NCI-H774 (cell line): Measurements from ENCODE around the gene PCNT.
A peak's percentile ranks its signal among the peaks of the same experiment; 100 is the strongest.

ENCODE experiments used
- DNase-seq: peaks from one replicate; lab custom pipeline; 2025; lab: John Stamatoyannopoulos, UW

PCNT gene, protein sequence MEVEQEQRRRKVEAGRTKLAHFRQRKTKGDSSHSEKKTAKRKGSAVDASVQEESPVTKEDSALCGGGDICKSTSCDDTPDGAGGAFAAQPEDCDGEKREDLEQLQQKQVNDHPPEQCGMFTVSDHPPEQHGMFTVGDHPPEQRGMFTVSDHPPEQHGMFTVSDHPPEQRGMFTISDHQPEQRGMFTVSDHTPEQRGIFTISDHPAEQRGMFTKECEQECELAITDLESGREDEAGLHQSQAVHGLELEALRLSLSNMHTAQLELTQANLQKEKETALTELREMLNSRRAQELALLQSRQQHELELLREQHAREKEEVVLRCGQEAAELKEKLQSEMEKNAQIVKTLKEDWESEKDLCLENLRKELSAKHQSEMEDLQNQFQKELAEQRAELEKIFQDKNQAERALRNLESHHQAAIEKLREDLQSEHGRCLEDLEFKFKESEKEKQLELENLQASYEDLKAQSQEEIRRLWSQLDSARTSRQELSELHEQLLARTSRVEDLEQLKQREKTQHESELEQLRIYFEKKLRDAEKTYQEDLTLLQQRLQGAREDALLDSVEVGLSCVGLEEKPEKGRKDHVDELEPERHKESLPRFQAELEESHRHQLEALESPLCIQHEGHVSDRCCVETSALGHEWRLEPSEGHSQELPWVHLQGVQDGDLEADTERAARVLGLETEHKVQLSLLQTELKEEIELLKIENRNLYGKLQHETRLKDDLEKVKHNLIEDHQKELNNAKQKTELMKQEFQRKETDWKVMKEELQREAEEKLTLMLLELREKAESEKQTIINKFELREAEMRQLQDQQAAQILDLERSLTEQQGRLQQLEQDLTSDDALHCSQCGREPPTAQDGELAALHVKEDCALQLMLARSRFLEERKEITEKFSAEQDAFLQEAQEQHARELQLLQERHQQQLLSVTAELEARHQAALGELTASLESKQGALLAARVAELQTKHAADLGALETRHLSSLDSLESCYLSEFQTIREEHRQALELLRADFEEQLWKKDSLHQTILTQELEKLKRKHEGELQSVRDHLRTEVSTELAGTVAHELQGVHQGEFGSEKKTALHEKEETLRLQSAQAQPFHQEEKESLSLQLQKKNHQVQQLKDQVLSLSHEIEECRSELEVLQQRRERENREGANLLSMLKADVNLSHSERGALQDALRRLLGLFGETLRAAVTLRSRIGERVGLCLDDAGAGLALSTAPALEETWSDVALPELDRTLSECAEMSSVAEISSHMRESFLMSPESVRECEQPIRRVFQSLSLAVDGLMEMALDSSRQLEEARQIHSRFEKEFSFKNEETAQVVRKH (N-terminal part only)

DNA sequence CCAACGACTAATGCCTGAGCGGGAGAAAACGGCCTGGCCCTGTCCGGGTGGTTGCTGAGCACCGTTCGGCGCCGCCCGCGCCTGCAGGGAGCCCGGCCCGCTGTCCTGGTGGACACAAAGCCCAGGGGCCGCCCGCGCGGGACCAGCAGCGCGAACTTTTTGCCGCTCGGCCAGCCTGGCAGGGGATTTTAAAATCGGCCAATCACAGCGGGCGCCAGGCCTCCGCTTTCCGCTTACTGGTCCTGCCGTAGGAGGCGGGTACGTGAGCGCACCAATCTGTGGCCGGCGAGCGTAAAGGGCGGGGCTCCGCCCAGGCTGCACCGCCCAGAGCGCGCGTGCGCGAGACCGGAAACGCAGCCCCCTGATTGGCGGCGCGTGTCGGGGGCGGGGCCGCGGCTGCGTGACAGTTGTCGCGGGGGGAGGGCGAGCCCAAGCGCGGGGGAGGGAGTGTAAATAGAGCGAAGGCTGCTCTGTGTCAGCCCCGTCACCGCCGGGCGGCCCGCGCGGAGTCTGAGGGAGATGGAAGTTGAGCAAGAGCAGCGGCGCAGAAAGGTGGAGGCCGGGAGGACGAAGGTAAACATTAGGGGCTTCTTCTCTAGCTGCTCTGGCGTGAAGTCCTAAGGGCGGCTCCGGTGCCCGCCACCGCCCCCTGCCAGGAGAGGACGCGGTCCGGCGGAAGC, at the start of gene PCNT, which contains the start of gene C21orf58:
Gene PCNT, plus strand, starts transcription at position 447 of the 680 bp plus-strand sequence. Its CDS starts 73 bp downstream, at position 520.
Gene C21orf58, minus strand, starts transcription at position 161 of the 680 bp plus-strand sequence. CDS start 1,132 bp downstream, outside the sequence.
- DNase-seq, result peak; percentile 90

DNA sequence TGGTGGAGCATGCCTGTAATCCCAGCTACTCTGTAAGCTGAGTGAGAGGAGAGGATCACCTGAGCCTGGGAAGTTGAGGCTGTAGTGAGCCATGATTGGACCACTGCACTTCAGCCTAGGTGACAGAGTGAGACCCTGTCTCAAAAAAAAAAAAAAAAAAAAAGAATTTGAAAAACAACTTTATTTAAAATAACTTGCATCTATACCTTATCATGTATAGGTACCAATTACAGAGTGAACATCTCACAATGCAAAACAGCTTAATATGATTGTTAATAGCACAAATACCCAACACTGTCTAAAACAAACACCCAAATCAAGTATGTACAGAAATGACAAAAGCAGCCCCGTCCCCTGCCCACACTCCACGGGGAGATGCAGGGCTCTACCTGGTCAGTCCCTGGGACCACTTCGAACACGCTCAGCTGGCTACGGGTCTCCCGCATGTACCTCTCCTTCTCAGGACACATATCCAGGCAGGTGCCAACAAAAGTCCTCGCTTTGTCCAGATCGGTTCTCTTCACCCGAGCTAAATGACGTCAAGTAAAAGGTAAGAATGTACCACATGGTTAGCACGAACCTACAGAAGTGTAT, 49.1 kb upstream of the PCNT start:
- DNase-seq, result no peak

DNA sequence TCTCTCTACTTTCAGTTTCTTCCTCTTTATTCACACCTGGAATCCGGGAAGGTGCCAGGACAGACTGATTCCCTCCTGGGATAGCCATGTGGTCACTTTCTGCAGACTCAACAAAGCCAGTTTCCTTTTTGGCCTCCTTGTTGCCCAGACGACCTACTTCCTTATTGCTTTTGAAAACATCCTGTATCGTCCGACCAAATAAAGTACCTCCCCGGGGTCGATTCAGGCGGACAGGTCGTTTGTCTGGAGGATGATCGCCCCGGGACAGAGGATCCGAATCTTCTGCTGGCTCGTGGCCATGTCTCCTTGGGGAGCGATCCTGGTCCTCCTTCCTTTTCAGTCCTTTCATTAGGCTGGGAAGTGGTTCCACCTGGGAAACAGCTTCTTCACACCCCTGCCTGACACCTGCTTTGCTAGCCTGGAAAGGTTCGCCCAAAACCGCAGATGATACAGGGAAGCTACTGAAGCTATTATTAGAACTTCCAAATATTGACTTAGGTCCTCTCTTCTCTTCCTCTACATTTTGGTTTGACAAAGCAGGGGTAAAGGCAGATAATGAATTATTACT, 39.8 kb upstream of the PCNT start:
- no peak for DNase-seq

DNA sequence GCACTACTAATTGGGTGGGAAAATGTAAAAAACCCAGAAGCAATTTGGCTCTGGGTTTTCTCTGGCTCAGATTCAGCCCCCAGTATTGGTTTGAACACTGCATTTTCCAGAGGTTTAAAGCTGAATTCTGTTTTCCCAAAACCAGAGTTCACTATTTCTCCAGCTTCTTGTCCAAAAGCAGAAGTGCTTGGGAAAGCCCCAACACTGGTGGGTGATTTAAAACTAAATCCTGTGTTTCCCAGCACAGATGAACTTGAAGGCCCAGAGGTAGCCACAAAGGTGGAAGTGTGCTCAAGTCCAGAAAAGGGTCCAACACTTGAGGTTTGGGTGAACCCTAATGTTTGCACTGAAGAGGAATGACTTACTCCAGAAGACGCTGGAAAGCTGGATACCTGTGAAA, 39.2 kb upstream of the PCNT start:
- no peak for DNase-seq

DNA sequence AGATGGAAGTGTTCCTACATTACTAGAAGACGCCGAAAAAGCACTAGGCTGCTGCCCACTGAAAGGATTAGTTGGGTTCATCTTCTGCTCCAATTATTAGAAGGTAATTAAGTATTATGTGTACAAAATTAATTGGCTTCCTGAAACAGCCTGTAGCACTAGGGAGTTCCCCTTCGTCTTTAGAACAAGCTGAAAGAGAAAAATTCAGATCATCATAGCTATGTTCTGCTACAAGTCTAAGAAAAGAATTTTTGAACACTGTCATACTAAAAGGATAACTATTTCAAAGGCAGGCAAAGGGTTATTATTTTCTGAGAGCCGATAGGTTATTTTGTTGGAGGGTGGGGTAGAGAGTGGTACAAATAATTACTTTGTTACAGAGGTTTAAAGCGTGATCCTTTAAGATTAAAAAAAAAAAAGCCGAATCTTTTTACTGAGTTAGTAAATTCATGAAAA, 38.7 kb upstream of the PCNT start, which contains the start of gene MCM3AP:
Gene MCM3AP, minus strand, starts transcription at position 406 of the 456 bp plus-strand sequence. Its CDS starts 325 bp downstream, at position 81.
- no peak for DNase-seq

DNA sequence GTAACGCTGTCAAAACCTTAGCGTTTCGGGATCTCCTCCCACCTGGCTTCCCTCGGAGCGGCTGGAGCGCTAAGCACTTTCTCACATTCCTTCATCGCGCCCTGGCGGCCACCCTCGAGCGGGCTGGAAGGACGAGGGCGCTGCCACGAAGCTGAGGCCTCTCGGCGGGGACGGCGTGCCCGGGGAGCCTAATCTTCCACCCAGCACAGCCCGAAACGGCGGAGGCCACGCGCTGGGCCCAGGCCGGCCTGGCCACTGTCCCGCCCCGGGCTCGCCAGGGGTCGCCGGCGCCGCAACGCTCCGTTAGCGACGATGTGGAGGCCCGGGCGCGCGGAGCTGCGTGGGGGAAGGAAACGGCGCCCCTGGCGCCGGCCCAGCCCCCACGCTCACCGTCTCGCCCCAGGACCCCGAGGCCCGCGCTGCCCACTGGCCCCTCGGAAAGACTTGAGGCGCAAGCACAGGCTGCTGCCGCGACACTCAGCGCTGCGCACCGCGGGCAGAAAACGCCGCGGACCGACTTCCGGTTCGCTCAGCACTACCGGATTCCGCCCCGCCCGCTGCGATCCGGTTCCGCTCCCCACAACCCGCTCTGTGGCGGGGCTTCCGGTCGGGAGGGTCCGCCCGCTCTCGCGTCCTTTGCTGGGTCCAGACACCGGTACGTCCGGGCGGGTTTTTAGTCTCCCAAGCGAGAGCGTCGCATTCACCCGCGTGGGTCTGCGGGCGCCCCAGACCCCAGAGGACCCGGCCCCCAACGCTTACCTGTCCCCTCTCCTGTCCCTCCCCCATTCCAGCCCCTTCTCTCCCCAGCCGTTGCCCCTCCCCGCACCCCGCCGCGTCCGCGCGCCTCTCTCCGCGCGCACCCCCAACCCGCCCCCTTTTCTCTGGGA, 38.0 kb upstream of the PCNT start, which contains the start of gene YBEY:
Gene YBEY, plus strand, starts transcription at position 582 of the 887 bp plus-strand sequence. CDS start 572 bp downstream, outside the sequence.
- peak; percentile 67 for DNase-seq

DNA sequence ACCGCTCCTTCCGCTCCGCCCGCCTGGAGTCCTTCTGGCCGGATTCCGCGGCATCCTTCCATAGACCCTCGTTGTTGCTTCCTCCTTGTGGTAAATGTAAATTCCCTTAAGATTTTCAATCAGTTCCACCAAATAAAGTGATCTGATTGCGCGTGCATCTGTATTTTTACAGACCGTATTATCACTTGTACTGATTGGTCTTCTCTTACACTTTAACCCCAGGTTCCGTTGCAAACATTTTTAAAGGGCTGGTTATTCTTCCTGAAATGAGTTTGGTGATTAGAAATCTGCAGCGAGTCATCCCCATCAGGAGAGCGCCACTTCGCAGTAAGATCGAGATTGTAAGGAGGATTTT, 37.3 kb upstream of the PCNT start:
- no peak for DNase-seq

DNA sequence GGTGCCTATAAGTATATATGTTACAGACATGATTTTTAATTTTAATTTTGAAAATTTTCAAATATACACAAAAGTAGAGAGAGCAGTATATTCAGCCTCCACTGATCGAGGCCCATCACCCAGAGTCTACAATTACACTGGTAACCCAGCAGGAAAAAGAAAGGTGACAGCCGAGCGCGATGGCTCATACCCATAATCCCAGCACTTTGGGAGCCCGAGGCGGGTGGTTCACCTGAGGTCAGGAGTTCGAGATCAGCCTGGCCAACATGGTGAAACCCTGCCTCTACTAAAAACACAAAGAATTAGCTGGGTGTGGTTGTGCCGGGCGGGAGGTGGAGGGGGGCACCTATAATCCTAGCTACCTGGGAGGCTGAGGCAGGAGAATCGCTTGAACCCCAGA, 36.4 kb upstream of the PCNT start:
- DNase-seq, result no peak

DNA sequence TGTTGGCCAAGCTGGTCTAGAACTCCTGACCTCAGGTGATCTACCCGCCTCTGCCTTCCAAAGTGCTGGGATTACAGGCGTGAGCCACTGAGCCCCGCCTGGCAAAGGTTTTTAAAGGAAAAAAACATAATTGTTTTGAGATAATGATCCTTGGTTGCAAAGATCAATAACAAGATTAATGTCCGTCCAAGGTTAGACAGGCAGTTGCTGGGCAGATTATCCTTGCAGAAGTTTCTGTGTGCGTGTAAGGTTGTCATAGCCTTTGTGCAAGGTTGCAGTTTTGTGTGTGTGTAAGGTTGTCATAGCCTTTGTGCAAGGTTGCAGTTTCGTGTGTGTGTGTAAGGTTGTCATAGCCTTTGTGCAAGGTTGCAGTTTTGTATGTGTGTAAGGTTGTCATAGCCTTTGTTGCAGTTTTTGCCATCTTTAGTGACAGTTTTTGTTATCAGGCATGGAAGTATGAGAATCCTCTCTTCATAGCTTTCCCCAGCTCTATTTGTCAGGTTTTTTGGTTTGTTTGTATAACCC, 34.2 kb upstream of the PCNT start:
- no peak for DNase-seq

DNA sequence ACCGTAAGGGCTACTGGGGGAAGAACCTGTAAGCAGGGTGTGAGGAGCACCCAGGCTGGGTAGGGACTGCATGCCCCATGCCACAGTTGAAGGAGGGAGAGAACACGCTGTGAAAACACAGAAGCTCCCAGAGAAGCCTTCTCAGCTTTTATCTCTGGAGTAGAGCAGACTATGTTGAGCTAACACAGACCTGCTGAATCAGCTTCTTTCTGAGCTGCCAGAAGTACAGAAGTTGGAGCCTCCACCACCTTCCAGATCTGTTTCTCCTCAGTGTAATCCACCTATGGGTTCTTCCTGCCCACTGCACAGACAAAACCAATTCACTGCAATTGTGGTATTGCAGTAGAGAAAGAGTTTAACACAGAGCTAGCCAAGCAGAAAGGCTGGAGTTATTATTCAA, 32.4 kb upstream of the PCNT start:
- DNase-seq, result no peak

DNA sequence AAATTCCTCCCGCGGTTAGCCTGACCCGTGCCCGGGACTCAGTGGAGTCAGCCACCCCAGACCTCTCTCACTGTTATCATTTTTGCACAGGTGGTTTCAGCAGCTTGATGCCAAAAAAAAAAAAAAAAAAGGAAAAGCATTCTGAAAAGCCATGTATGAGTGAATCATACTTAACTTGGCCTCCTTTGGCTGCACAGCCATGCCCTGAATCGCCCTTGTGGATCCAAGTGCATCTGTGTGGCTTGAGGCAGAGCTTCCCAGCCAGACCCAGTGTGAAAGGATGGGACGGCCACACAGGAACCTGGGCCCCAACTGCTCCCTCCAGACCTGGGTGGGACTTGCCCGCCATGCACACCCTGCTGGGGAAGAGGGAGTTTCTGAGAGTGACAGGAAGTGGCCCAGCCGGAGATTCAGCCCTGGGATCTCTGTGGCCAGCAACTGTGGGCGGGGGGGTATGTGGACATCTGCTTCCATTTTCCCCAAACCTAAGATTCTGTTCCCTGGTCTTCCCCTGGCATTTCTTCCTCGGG, 29.2 kb upstream of the PCNT start:
- no peak for DNase-seq

DNA sequence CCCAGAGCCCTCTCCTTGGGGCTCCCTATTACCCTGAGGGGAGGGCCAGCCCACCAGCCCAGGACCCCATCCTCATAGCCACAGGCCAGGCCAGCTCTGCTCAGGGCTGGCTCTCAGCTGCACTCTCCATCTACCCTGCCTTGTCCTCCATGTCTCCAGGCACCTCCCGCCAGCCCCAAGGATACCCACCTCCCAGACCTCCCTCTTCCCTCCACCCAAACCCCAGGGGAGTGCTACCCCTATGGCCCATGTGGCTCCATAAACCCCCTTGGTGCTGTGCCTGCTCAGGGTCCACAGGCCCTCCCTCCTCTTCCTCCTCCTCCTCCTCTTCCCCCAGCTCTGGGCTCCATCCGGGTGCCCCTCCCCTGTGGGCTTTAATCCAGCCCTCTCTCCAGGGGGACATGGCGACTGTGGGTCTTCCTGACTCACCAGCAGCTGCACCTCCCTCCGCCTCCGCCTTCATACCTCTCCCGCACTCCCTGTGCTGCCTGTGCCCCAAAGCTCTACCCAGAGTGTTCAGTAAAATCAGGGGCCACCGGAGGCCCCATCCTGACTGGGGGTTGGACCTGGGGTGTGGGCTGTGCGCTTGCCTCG, 28.7 kb upstream of the PCNT start:
- DNase-seq, result no peak

DNA sequence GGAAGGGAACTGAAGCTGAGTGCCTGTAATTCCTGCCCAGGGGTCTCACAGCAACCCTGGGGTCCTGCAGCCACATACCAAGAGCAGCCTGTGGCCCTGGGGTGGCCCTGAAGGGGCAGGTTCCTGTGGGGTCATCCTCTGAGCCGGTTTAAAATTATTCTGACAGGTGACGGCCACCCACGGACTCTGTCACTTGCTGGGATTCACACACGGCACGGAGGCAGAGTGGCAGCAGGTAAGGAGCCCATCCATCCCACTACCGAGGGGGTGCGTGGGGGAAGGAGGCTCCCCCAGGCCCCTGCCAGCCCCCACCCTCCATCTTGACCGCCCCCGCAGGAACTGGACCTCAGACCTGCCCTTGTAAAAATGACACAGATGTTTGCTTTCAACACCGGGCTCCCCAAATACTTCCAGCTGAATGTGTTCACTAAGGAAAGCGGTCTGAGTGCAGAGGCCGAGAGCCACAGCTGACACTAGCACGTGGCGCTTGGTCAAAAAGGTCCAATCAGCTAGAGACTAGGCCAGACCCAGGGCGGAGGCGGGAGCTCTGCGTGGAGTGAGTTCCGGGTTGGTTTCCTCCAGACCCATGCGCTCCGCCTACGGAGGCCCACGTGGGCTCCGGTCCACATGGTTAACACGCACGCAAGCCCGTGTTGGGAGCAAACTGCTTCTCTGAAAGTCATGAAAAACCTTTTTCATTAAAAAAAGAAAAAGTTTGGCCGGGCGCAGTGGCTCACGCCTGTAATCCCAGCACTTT, 27.8 kb upstream of the PCNT start:
- DNase-seq, result peak; percentile 1

DNA sequence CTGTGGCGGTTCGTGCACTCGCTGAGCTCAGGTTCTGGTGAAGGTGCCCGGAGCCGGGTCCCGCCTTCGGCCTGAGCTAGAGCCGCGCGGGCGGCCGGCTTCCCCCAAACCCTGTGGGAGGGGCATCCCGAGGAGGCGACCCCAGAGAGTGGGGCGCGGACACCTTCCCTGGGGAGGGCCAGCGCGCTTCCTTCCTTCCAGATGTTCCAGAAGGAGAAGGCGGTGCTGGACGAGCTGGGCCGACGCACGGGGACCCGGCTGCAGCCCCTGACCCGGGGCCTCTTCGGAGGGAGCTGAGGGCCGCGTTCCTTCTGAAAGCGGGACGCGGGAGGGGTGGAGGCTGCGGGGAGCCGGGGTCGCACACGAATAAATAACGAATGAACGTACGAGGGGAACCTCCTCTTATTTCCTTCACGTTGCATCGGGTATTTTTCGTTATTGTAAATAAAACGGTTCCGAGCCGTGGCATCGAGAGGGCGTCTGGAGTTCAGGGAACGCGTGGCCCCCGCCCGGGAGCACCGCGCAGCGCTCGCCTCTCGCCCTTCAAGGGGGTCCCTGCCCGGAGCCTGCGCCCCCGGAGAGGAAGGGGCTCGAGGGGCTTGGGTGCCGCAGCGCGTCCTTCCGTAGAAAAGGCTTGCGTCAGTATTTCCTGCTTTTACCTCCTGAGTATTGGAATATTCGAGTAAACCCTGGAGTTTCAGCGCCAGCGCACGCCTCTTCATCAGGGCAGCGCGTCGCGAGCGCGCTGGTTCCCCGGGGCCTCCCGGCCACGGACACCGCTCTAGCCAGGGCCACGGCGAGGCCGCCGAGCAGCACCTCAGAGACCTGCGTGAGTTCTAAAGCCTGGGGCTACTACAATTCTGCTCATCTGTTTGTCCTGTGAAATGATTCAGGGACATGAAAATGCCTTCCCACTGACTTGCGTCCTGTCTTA, 26.4 kb upstream of the PCNT start:
- no peak for DNase-seq

DNA sequence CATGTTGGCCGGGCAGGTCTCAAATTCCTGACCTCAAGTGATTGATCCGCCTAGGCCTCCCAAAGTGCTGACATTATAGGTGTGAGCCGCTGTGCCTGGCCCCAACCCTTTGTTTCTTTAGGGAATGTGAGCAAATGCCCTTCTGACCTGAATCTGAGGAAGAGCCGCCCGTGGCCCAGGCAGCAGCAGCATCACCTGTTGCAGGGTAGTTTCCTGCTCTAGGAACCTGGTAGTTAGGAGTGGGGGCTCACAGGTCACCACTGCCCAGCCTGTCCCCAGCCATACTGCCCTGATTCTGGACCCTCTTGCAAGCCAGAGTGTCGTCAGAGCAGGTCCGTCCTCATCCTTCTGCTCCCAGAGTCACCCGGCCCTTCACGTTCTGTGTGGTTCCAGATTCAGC, 24.8 kb upstream of the PCNT start:
- DNase-seq, result no peak

DNA sequence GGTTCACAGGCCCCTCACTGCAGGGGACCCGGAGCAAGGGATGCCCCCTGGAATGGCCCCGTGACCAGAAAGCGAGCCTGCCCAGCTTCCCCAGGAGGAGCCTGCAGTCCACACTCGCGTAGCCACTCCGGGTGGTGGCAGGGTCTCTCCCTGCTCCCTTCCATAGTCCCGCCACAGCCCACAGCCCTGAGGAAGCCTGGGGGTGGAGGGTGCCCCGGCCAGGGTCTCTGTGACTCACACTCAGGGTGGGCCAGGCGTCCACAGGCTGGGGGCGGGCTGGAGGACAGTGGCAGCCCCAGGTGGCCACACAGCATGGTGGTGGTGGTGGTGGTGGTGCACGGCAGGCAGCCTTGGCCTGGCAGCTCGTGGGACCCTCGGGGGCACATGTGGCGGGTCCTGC, 22.2 kb upstream of the PCNT start:
- no peak for DNase-seq

DNA sequence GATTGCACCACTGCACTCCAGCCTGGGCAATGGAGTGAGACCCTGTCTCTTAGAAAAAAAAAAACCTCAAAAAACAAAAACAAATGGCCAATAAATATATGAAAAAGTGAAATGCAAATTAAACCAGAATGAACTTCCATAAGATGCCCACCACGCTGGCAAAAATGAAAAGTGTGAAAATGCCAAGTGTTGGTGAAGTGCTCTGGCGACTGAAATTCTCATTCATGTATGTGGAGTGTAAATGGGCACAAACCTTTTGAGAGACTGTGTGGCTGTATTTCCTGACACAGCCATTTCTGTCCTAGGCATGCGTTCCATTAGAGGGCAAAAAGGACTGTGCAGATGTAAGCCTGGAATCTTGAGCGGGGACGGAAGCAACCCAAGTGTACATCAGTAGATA, 19.5 kb upstream of the PCNT start:
- DNase-seq, result no peak
